Measurements from ENCODE around the gene ASCC3.

GRCh38 chr6:100879317-100879716 lies 1.8 kb downstream of the ASCC3 start:
- no peak for TF ChIP-seq CTCF (IDR thresholded peaks at IDR 0.05; ENCODE audit: poor library complexity)
- no peak for TF ChIP-seq EZH2 (IDR thresholded peaks at IDR 0.05; ENCODE audit: borderline replicate concordance)
- no peak for TF ChIP-seq EZH2phosphoT487 (IDR thresholded peaks at IDR 0.05; ENCODE audit: low read depth, severe bottlenecking, unreplicated experiment)

All from hepatocyte (in vitro differentiated cells).